ENCODE data around the gene TH.

DNA sequence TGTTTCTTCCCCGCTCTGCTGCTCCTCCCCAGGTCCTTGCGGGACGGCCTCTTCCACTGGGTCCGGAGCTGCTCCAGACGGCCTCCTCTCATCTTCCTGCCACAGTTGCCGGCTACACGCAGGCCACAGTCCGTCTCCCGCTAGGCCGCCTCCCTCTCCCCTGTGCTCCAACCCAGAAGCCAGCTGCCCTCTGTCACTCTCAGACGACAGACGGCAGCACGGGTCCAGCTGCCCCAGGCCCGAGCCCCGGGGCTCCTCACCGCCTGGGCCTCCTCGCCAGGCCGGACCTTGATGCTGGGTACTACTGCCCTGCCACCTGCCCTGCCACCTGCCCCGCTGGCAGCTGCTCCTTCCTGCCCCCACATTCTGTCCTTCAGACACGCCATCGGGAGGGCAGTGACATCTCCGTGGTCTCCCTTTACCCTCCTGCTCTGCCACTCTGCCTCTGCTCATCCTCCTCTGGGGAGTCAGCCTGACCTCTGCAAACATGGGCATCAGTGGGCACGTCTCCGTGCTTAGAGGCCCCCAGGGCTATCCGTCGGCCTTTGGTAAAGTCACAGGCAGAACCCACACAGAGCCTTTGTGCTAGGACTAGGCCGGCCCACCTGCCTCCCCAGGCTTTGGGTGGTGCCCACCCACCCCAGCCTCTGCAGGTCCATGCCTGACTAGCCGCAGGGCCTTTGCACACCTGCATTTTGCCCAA is 43.1 kb upstream of the TH start:
- TF ChIP-seq, protein P1, sequence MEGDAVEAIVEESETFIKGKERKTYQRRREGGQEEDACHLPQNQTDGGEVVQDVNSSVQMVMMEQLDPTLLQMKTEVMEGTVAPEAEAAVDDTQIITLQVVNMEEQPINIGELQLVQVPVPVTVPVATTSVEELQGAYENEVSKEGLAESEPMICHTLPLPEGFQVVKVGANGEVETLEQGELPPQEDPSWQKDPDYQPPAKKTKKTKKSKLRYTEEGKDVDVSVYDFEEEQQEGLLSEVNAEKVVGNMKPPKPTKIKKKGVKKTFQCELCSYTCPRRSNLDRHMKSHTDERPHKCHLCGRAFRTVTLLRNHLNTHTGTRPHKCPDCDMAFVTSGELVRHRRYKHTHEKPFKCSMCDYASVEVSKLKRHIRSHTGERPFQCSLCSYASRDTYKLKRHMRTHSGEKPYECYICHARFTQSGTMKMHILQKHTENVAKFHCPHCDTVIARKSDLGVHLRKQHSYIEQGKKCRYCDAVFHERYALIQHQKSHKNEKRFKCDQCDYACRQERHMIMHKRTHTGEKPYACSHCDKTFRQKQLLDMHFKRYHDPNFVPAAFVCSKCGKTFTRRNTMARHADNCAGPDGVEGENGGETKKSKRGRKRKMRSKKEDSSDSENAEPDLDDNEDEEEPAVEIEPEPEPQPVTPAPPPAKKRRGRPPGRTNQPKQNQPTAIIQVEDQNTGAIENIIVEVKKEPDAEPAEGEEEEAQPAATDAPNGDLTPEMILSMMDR (IDR thresholded peaks at IDR 0.05): no peak
- TF ChIP-seq SMC3 (IDR thresholded peaks at IDR 0.05; ENCODE audit: low read depth, low read length) (no peak), GATA2 (CRISPR knock-in tag; IDR thresholded peaks at IDR 0.05) (no peak)
